Ovary (tissue), 9 donors: Measurements from ENCODE around the gene WDR73. TPM values are rescaled to one million over a fixed set of nuclear protein-coding genes. Genes with fewer than 3 reads are reported as not detected.
"Not testable (repeated sequence)": the region's sequence is repeated elsewhere in the genome, so short reads cannot be mapped to it uniquely, and the experiment has no call there.

Experiments used
- DNase-seq, 5 donors: peaks; one replicate each; pipeline ENCODE4 v3.0.0-alpha.2; 2019 to 2020
- H3K27ac ChIP-seq, 2 donors: fragments of 200-600 bp; one replicate each; pipeline versions ENCODE4 v1.5.1 to v1.8.0; 2019 to 2022
- H3K27me3 ChIP-seq: fragments of 200-600 bp; one replicate; pipeline ENCODE4 v1.8.0; 2022
- H3K36me3 ChIP-seq: fragments of 200-600 bp; sonication (generic); one replicate; pipeline ENCODE4 v1.5.1; 2019
- H3K4me1 ChIP-seq: one replicate; pipeline ENCODE4 v1.8.1; 2013; ENCODE audit warnings: mild to moderate bottlenecking, moderate library complexity; ENCODE audit not compliant: insufficient read depth
- H3K4me3 ChIP-seq: fragments of 200-600 bp; sonication (generic); one replicate; pipeline ENCODE4 v1.5.1; 2017
- H3K9me3 ChIP-seq, 2 donors: fragments of 200-600 bp in 1 of 2; sonication (generic) in 1 of 2; one replicate each; pipeline versions ENCODE4 v1.5.1 to v1.8.1; 2013 to 2019; ENCODE audit warnings: mild to moderate bottlenecking in 1 of 2, moderate library complexity in 1 of 2
- EP300 ChIP-seq: sonication (generic); formaldehyde crosslinking; IDR thresholded peaks from one replicate; pipeline ENCODE4 v1.6.1; 2017; ENCODE audit warnings: antibody characterized with exemption
- POLR2A ChIP-seq: fragments of 450-650 bp; IDR thresholded peaks from one replicate; pipeline ENCODE4 v1.6.1; 2017; ENCODE audit warnings: antibody characterized with exemption, mild to moderate bottlenecking, moderate library complexity
- WGBS, 3 donors: extraction: QIAGEN DNeasy Blood & Tissue Kit in 1 of 3; methylation state at CpG; one replicate each; pipeline versions ENCODE4 v1.1.5 to v1.1.7; 2013 to 2017; 5-methylcytosine and 5-hydroxymethylcytosine counted together
- intact Hi-C, 4 donors: fragments of 100-400 bp; cut with DNase I; formaldehyde crosslinking; loops; one replicate each; pipeline versions ENCODE4 v1.11.0 to v1.15.1; 2022 to 2023
- polyA plus RNA-seq, 2 donors: library from polyadenylated mRNA; stranded (reverse); fragments of 200-250 nt in 1 of 2; fragments of 350-450 nt in 1 of 2; fragmentation: Illumina TruSeq in 1 of 2; extraction: RNeasy Lipid Tissue Mini Kit (QIAGEN cat#74804) in 1 of 2; gene quantifications; one replicate each; pipeline ENCODE4 v1.2.3, GENCODE V29; 2013 to 2014
- total RNA-seq, 7 donors: library from RNA; depleted of rRNA in 2 of 7; stranded (reverse); fragments of >200 nt in 2 of 7; fragmentation: NEBNext Ultra II Directional in 3 of 7; extraction: Animal tissue kit (Norgen Biotek cat#: 25700) in 3 of 7; gene quantifications; one replicate each; pipeline versions ENCODE4 v1.1.0 to v1.2.4, GENCODE V29; 2016 to 2023
- TF ChIP-seq, protein P1 (sequence below), 3 donors: fragments of 450-650 bp in 2 of 3; fragments of 200-600 bp in 1 of 3; IDR thresholded peaks; one replicate each; pipeline versions ENCODE4 v1.5.1 to v1.8.0; 2016 to 2022; ENCODE audit warnings: antibody characterized with exemption in 3 of 3, mild to moderate bottlenecking in 1 of 3
- donor health status: DM: no; HTN: no; CAD: no; lungs with moderate emphysema.
- donor health status: DM: no; HTN: no; CAD: no.
- donor health status: Bipolar disorder and iron deficiency.
- donor health status: DM: yes; HTN: yes; CAD: no.
- donor health status: DM: no; HTN: no; CAD: no.
- donor health status: DM: yes; HTN: yes; CAD: no.

Gene WDR73
- total and polyA plus RNA-seq, 9 donors: 18.8 to 36.1 (median 22.4) TPM

GRCh38 chr15:84697236-84697990, 43.3 kb upstream of the WDR73 start:
- DNase-seq: no peak
- TF ChIP-seq EP300 (no peak), POLR2A (no peak)
- TF ChIP-seq, protein P1, sequence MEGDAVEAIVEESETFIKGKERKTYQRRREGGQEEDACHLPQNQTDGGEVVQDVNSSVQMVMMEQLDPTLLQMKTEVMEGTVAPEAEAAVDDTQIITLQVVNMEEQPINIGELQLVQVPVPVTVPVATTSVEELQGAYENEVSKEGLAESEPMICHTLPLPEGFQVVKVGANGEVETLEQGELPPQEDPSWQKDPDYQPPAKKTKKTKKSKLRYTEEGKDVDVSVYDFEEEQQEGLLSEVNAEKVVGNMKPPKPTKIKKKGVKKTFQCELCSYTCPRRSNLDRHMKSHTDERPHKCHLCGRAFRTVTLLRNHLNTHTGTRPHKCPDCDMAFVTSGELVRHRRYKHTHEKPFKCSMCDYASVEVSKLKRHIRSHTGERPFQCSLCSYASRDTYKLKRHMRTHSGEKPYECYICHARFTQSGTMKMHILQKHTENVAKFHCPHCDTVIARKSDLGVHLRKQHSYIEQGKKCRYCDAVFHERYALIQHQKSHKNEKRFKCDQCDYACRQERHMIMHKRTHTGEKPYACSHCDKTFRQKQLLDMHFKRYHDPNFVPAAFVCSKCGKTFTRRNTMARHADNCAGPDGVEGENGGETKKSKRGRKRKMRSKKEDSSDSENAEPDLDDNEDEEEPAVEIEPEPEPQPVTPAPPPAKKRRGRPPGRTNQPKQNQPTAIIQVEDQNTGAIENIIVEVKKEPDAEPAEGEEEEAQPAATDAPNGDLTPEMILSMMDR (IDR thresholded peaks at IDR 0.05): no peak
- Histone ChIP-seq H3K36me3 (no peaks in the 10 kb centered on the region), H3K27me3 (no peaks in the 10 kb centered on the region), H3K4me1 (no peaks in the 10 kb centered on the region), H3K9me3 (no peaks in the 10 kb centered on the region), H3K4me3 (no peak overlapping the region), H3K27ac (no peak overlapping the region)
- 26 to 46% (median 45%) methylated on average over 1 of the region's 1 CpG for WGBS, 3 donors
- intact Hi-C loops: no loop called here

DNA sequence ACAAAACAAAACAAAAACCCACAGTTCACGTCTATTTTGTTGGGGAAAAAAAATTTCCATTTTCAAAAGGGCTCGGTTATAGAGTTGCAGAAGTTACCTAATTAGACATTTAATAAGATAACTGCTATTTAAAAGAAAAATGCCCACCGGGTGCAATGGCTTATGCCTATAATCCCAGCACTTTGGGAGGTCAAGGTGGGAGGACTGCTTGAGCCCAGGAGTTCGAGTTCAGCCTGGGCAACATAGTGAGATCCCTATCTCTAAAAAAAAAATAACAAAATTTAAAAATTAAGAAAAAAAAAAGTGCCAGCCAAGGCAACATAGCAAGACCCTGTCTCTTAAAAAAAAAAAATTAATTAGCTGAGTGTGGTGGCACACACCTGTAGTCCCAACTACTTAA, 42.7 kb upstream of the WDR73 start:
- DNase-seq: no peak
- TF ChIP-seq EP300 (no peak), POLR2A (no peak)
- TF ChIP-seq, protein P1 (IDR thresholded peaks at IDR 0.05): no peak
- intact Hi-C loops: no loop called here
- Histone ChIP-seq H3K9me3 (no peaks in the 10 kb centered on the region), H3K27ac (no peak overlapping the region), H3K27me3 (no peaks in the 10 kb centered on the region), H3K4me3 (no peak overlapping the region), H3K36me3 (no peaks in the 10 kb centered on the region), H3K4me1 (no peaks in the 10 kb centered on the region)
- WGBS, 3 donors: 57 to 65% (median 64%) methylated on average over 4 of the region's 4 CpGs

GRCh38 chr15:84690342-84690741, 36.3 kb upstream of the WDR73 start:
- TF ChIP-seq, protein P1 (IDR thresholded peaks at IDR 0.05): no peak
- no peak for TF ChIP-seq POLR2A
- TF ChIP-seq EP300: no peak
- H3K27ac ChIP-seq: no peak overlapping the region
- no peak overlapping the region for H3K4me3 ChIP-seq
- no peaks in the 10 kb centered on the region for H3K27me3 ChIP-seq
- no peaks in the 10 kb centered on the region for H3K4me1 ChIP-seq
- DNase-seq: no peak
- H3K36me3 ChIP-seq: no peaks in the 10 kb centered on the region
- H3K9me3 ChIP-seq: no peaks in the 10 kb centered on the region
- intact Hi-C loops: no loop called here
- 95 to 96% (median 96%) methylated on average over 8 of the region's 8 CpGs for WGBS, 3 donors

GRCh38 chr15:84689858-84690257, 35.8 kb upstream of the WDR73 start:
- Histone ChIP-seq H3K27ac (no peak overlapping the region), H3K36me3 (no peaks in the 10 kb centered on the region), H3K27me3 (no peaks in the 10 kb centered on the region), H3K9me3 (no peaks in the 10 kb centered on the region), H3K4me3 (no peak overlapping the region), H3K4me1 (no peaks in the 10 kb centered on the region)
- no peak for DNase-seq
- intact Hi-C loops: loop anchor here in 1 of 4 donors (10.0 kb wide), 1 partner anchor 55 kb away; the partner anchor contains the start of gene ZNF592
- TF ChIP-seq EP300 (no peak), POLR2A (no peak)
- TF ChIP-seq, protein P1 (IDR thresholded peaks at IDR 0.05): no peak
- WGBS, 3 donors: 90 to 93% (median 91%) methylated on average over 4 of the region's 4 CpGs

DNA sequence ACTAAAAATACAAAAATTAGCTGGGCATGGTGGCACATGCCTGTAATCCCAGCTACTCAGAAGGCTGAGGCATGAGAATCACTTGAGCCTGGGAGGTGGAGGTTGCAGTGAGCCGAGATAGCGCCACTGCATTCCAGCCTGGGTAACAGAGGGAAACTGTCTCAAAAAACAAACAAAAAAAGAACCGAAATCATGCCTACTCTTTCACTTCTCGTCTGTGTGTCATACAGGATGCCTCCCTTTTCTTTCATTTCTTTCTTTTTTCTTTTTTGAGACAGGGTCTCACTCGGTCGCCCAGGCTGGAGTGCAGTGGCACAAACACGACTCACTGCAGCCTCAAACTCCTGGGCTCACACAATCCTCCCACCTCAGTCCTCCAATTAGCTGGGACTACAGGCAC, 32.4 kb upstream of the WDR73 start:
- DNase-seq, H3K36me3 ChIP-seq, H3K9me3 ChIP-seq, H3K27ac ChIP-seq, H3K4me1 ChIP-seq, H3K27me3 ChIP-seq, H3K4me3 ChIP-seq: not testable (repeated sequence)
- intact Hi-C loops: loop anchor here in 1 of 4 donors (10.0 kb wide), 1 partner anchor 58 kb away; the partner anchor contains the start of gene ZNF592
- 90 to 92% (median 91%) methylated on average over 7 of the region's 7 CpGs for WGBS, 3 donors
